ENCODE data around the gene ATP6V1D.

ATP6V1D gene

DNA sequence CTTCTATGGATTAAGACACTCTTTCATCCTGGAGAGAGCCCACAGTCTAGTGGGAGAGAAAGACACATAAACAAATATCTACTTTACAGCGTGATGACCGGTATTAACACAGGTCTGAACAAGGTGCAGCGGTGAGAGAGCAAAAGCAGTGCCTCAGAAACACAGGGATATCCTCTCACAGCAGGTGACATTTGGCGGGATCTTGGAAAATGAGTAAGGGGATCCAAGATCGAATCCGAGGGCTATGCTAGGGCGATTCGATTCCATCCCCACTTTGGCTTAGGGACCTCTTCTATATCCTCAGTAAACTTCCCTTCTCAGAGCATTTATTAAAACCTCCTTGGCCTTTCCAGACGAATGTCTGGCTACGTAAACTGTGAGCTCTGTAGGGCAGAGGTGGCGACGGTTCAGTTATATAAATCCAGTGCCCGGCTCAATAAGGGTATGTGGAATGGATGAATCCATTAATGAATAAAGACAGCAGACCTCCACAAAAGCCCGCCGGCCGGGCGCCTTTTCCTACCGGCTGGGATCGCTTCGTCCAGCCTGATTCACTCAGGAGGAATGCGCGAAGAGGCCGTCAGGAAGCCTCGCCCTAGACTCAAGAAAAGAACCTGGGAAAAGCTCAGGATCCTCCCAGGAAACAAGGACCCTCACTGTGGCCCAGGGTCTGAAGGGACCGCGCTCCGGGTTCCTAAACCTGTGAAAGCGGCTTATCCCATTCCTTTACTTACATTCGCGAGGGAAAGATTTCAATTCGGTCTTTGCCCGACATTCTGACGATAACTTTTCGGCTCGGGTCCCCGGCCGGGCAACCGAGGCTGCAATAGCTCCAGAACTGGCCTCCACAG, 455 bp downstream of the ATP6V1D start:
- Histone ChIP-seq H3K79me2 (ENCODE audit: insufficient read depth, low read length) (peaks cover 44% of the 10 kb centered on the region), H3K4me3 (ENCODE audit: low read depth, low read length, poor library complexity, severe bottlenecking) (peak overlapping the region; percentile 86), H3K9me3 (ENCODE audit: low read length) (no peaks in the 10 kb centered on the region), H2AFZ (ENCODE audit: low read length) (no peak overlapping the region), H3K9ac (ENCODE audit: low read length) (peak overlapping the region; percentile 71), H3K27ac (ENCODE audit: low read depth, low read length, poor library complexity, severe bottlenecking) (no peak overlapping the region), H4K20me1 (ENCODE audit: insufficient read depth, low read length) (peaks cover 7% of the 10 kb centered on the region; the same call in 1 of the 2 replicates), H3K36me3 (ENCODE audit: insufficient read depth, low read length) (peaks cover 21% of the 10 kb centered on the region; the same call in 1 of the 2 replicates), H3K4me1 (ENCODE audit: insufficient read depth, low read length, severe bottlenecking) (peaks cover 51% of the 10 kb centered on the region), H3K27me3 (ENCODE audit: insufficient read depth, low read length) (no peaks in the 10 kb centered on the region), H3K4me2 (ENCODE audit: low read length) (peak overlapping the region; percentile 96), H3K9me2 (ENCODE audit: low read depth, low read length) (no peaks in the 10 kb centered on the region), H3F3A (ENCODE audit: insufficient read depth, low read length) (no peaks in the 10 kb centered on the region)
- TF ChIP-seq EZH2 (IDR thresholded peaks at IDR 0.05; ENCODE audit: borderline replicate concordance, low read length): no peak

DNA sequence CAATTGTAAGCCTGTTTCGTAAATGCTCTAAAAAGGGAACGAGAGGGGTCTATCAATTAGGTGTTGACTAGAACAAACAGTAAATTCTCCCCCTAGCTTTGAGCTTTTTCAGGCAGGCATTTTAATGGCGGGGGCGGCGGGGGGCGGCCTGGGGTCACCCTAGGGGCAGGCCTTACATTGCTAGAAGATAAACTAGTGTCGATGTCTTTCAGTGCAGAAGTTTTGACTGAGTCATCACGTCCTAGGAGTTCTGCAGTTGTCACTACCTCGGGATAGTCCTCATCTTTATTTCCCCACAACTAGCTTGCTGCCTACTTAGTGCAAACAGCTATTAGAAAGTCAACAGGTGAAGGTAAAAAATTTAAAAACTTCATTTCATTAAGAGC, 1.6 kb downstream of the ATP6V1D start:
- H3K4me2 ChIP-seq (ENCODE audit: low read length): peak overlapping the region; percentile 96; the same call in 1 of the 2 replicates

DNA sequence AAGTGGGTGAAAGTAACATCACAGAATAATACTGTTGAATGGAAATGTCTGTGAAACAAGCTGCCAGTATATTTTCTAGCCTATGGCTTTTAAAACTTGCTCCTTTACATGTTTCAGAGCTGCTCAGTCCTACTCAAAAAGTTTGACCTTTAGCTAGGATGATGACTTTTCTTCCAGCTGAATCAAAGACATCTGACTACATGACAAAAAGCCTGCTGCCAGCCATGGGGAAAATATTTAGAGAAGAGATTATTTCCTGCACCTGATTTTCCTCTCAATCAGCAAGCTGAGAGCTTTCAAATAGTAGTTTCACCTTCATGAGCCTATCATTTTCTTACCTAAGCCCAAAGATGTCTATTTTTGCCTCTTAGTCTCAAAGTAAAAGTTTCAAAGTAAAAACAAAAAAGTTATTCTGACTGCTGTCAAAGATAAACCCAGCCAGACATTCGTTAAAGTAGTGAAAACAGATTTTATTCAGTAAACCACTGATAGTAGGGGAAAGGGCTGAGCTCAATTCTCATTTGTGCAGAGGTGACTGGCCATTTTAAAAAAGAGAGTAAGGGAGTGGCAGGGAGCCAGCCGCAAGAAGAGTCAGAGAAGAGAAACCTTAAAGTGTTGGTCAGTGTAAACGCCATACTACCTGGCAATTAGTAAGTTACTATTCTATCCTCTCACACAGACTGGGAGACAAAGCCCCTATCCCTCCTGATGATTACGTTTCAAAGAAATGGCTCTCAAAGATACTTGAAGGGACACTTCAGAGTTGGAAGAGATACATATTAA, 2.2 kb downstream of the ATP6V1D start:
- no peaks in the 10 kb centered on the region for H3F3A ChIP-seq (ENCODE audit: insufficient read depth, low read length)
- TF ChIP-seq EZH2 (IDR thresholded peaks at IDR 0.05; ENCODE audit: borderline replicate concordance, low read length): no peak
- TF ChIP-seq, protein P1, sequence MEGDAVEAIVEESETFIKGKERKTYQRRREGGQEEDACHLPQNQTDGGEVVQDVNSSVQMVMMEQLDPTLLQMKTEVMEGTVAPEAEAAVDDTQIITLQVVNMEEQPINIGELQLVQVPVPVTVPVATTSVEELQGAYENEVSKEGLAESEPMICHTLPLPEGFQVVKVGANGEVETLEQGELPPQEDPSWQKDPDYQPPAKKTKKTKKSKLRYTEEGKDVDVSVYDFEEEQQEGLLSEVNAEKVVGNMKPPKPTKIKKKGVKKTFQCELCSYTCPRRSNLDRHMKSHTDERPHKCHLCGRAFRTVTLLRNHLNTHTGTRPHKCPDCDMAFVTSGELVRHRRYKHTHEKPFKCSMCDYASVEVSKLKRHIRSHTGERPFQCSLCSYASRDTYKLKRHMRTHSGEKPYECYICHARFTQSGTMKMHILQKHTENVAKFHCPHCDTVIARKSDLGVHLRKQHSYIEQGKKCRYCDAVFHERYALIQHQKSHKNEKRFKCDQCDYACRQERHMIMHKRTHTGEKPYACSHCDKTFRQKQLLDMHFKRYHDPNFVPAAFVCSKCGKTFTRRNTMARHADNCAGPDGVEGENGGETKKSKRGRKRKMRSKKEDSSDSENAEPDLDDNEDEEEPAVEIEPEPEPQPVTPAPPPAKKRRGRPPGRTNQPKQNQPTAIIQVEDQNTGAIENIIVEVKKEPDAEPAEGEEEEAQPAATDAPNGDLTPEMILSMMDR (IDR thresholded peaks at IDR 0.05; ENCODE audit: low read length): no peak
- peak overlapping the region; percentile 2 for H3K4me3 ChIP-seq (ENCODE audit: low read depth, low read length, poor library complexity, severe bottlenecking)
- no peaks in the 10 kb centered on the region for H3K9me2 ChIP-seq (ENCODE audit: low read depth, low read length)
- no peak overlapping the region for H3K27ac ChIP-seq (ENCODE audit: low read depth, low read length, poor library complexity, severe bottlenecking)
- H3K9me3 ChIP-seq (ENCODE audit: low read length): no peaks in the 10 kb centered on the region
- H3K27me3 ChIP-seq (ENCODE audit: insufficient read depth, low read length): no peaks in the 10 kb centered on the region
- no peaks in the 10 kb centered on the region for H4K20me1 ChIP-seq (ENCODE audit: insufficient read depth, low read length)
- peaks cover 7% of the 10 kb centered on the region; the same call in 1 of the 2 replicates for H3K36me3 ChIP-seq (ENCODE audit: insufficient read depth, low read length)
- peaks cover 27% of the 10 kb centered on the region for H3K79me2 ChIP-seq (ENCODE audit: insufficient read depth, low read length)
- no peak overlapping the region for H2AFZ ChIP-seq (ENCODE audit: low read length)
- peak overlapping the region; percentile 96; the same call in 1 of the 2 replicates for H3K4me2 ChIP-seq (ENCODE audit: low read length)
- peak overlapping the region; percentile 71; the same call in 1 of the 2 replicates for H3K9ac ChIP-seq (ENCODE audit: low read length)
- H3K4me1 ChIP-seq (ENCODE audit: insufficient read depth, low read length, severe bottlenecking): peaks cover 43% of the 10 kb centered on the region

More for the DNA sequence above, 1.6 kb downstream of the ATP6V1D start:
- Histone ChIP-seq H3K9me2 (ENCODE audit: low read depth, low read length) (no peaks in the 10 kb centered on the region), H3K9ac (ENCODE audit: low read length) (peak overlapping the region; percentile 71; the same call in 1 of the 2 replicates), H3F3A (ENCODE audit: insufficient read depth, low read length) (no peaks in the 10 kb centered on the region), H2AFZ (ENCODE audit: low read length) (no peak overlapping the region), H3K27ac (ENCODE audit: low read depth, low read length, poor library complexity, severe bottlenecking) (no peak overlapping the region), H3K4me3 (ENCODE audit: low read depth, low read length, poor library complexity, severe bottlenecking) (peak overlapping the region; percentile 2), H3K36me3 (ENCODE audit: insufficient read depth, low read length) (peaks cover 13% of the 10 kb centered on the region; the same call in 1 of the 2 replicates), H3K4me1 (ENCODE audit: insufficient read depth, low read length, severe bottlenecking) (peaks cover 49% of the 10 kb centered on the region), H4K20me1 (ENCODE audit: insufficient read depth, low read length) (peaks cover 4% of the 10 kb centered on the region; the same call in 1 of the 2 replicates), H3K9me3 (ENCODE audit: low read length) (no peaks in the 10 kb centered on the region), H3K79me2 (ENCODE audit: insufficient read depth, low read length) (peaks cover 32% of the 10 kb centered on the region), H3K27me3 (ENCODE audit: insufficient read depth, low read length) (no peaks in the 10 kb centered on the region)
- no peak for TF ChIP-seq EZH2 (IDR thresholded peaks at IDR 0.05; ENCODE audit: borderline replicate concordance, low read length)
- TF ChIP-seq, protein P1 (IDR thresholded peaks at IDR 0.05; ENCODE audit: low read length): no peak

Measured in OCI-LY1 (cell line).